ENCODE data around the gene MRPL57. TPM values are rescaled to one million over a fixed set of nuclear protein-coding genes. Genes with fewer than 3 reads are reported as not detected.
"Not testable (repeated sequence)": the region's sequence is repeated elsewhere in the genome, so short reads cannot be mapped to it uniquely, and the experiment has no call there.

The MRPL57 gene
- total RNA-seq, 1 donor from 2014 or later, result 26.5 TPM

GRCh38 chr13:21176982-21177284 lies 475 bp downstream of the MRPL57 start:
- TF ChIP-seq, protein P1, sequence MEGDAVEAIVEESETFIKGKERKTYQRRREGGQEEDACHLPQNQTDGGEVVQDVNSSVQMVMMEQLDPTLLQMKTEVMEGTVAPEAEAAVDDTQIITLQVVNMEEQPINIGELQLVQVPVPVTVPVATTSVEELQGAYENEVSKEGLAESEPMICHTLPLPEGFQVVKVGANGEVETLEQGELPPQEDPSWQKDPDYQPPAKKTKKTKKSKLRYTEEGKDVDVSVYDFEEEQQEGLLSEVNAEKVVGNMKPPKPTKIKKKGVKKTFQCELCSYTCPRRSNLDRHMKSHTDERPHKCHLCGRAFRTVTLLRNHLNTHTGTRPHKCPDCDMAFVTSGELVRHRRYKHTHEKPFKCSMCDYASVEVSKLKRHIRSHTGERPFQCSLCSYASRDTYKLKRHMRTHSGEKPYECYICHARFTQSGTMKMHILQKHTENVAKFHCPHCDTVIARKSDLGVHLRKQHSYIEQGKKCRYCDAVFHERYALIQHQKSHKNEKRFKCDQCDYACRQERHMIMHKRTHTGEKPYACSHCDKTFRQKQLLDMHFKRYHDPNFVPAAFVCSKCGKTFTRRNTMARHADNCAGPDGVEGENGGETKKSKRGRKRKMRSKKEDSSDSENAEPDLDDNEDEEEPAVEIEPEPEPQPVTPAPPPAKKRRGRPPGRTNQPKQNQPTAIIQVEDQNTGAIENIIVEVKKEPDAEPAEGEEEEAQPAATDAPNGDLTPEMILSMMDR (IDR thresholded peaks at IDR 0.05; ENCODE audit: insufficient read depth, low read length, poor library complexity, severe bottlenecking), result no peak
- DNase-seq (ENCODE audit: low read depth), result no peak
- no peaks in the 10 kb centered on the region for H3K27me3 ChIP-seq (ENCODE audit: control insufficient read depth, insufficient read depth, low read length)
- no peaks in the 10 kb centered on the region for H3K36me3 ChIP-seq (ENCODE audit: control insufficient read depth, insufficient read depth, low read length)
- H3K4me3 ChIP-seq (ENCODE audit: low read depth, low read length), result peak overlapping the region; percentile 85

DNA sequence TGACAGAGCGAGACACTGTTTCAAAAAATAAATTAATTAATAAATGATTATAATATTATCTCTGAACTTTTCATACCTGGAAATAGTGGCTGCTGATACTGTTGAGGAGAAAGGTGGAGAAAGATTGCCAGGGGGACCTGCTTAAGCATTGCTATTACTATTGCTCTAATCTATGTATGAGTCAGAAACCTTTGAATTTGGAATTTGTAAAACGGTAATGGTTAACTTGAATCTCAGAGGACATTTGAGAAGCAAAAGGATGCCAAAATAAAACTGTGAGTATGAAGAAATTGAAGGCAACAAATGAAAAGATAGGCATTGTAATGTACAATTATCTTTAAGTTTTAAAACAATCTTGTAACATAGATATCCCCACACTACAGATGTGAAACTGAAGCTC lies 5.2 kb downstream of the MRPL57 start:
- TF ChIP-seq, protein P1 (IDR thresholded peaks at IDR 0.05; ENCODE audit: insufficient read depth, low read length, poor library complexity, severe bottlenecking), result no peak
- H3K36me3 ChIP-seq (ENCODE audit: control insufficient read depth, insufficient read depth, low read length), result no peaks in the 10 kb centered on the region
- no peak overlapping the region for H3K4me3 ChIP-seq (ENCODE audit: low read depth, low read length)
- no peaks in the 10 kb centered on the region for H3K27me3 ChIP-seq (ENCODE audit: control insufficient read depth, insufficient read depth, low read length)
- DNase-seq (ENCODE audit: low read depth), result no peak

- not testable (repeated sequence) for H3K36me3 ChIP-seq (ENCODE audit: control insufficient read depth, insufficient read depth, low read length); H3K27me3 ChIP-seq (ENCODE audit: control insufficient read depth, insufficient read depth, low read length); H3K4me3 ChIP-seq (ENCODE audit: low read depth, low read length); DNase-seq (ENCODE audit: low read depth)
Observed at GRCh38 chr13:21186410-21186809, 10.0 kb downstream of the MRPL57 start.

- not testable (repeated sequence) for DNase-seq (ENCODE audit: low read depth); H3K27me3 ChIP-seq (ENCODE audit: control insufficient read depth, insufficient read depth, low read length); H3K36me3 ChIP-seq (ENCODE audit: control insufficient read depth, insufficient read depth, low read length); H3K4me3 ChIP-seq (ENCODE audit: low read depth, low read length)
Observed at GRCh38 chr13:21194756-21195155, 18.3 kb downstream of the MRPL57 start.

GRCh38 chr13:21197606-21198225 lies 21.3 kb downstream of the MRPL57 start:
- H3K27me3 ChIP-seq (ENCODE audit: control insufficient read depth, insufficient read depth, low read length); H3K36me3 ChIP-seq (ENCODE audit: control insufficient read depth, insufficient read depth, low read length); H3K4me3 ChIP-seq (ENCODE audit: low read depth, low read length); DNase-seq (ENCODE audit: low read depth): not testable (repeated sequence)

GRCh38 chr13:21198391-21198790 lies 21.9 kb downstream of the MRPL57 start:
- not testable (repeated sequence) for H3K27me3 ChIP-seq (ENCODE audit: control insufficient read depth, insufficient read depth, low read length); H3K4me3 ChIP-seq (ENCODE audit: low read depth, low read length); H3K36me3 ChIP-seq (ENCODE audit: control insufficient read depth, insufficient read depth, low read length); DNase-seq (ENCODE audit: low read depth)

DNA sequence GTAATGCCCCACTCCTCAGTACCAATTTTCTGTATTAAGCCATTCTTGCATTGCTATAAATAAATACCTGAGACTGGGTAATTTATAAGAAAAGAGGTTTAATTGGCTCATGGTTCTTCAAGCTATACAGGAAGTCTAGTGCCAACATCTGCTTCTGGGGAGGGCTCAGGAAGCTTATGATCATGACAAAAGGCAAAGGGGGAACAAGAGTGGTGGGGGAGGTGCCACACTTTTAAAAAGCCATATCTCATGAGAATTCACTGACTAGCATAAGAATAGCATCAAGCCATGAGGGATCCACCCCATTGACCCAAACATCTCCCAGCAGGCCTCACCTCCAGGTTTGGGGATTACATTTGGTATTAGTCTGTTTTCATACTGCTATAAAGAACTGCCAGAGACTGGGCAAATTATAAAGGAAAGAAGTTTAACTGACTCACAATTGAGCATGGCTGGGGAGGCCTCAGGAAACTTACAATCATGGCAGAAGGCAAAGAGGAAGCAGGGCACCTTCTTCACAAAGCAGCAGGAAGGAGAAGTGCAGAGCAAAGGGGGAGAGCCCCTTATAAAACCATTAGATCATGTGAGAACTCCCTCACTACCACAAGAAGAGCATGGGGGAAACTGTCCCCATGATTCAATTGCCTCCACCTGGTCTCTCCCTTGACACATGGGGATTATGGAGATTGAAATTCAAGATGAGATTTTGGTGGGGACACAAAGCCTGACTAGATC lies 25.2 kb downstream of the MRPL57 start:
- H3K27me3 ChIP-seq (ENCODE audit: control insufficient read depth, insufficient read depth, low read length); H3K4me3 ChIP-seq (ENCODE audit: low read depth, low read length); DNase-seq (ENCODE audit: low read depth); H3K36me3 ChIP-seq (ENCODE audit: control insufficient read depth, insufficient read depth, low read length): not testable (repeated sequence)

DNA sequence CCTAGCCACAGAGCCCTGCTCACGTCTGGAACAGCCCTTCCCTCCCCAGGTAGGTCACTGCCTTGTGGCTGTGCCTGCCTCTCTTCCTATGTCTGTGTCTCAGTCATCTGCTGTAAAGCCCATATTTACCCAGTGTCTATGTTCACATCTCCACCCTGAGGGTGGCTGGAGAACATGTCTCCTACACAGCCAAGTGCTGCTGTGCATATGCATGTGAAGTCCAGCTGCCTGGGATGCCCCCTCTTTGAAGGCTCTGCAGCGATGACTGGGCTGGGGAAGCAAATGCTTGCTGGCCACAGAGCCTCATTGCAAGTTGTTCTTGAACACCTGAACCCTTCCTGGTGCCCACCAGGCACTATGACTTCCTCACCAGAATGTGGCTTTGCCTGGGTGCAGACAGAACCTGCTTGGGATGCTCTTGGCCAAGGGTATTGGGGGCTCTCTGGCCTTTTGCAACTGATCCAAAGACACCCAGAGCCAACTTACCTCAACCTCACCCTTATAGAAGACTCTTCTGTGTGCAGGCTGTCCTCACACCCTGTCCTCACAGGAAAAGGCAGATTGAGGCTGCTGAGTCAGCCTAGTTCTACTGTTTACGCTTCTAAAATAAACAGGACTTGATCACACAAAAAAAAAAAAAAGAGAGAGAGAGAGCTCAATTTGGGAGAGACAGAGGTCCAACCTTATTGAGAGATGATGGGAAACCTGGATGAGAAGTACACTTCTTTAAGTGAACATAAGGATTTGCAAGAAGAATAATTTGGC lies 26.5 kb downstream of the MRPL57 start:
- Histone ChIP-seq H3K27me3 (ENCODE audit: control insufficient read depth, insufficient read depth, low read length) (no peaks in the 10 kb centered on the region), H3K4me3 (ENCODE audit: low read depth, low read length) (no peak overlapping the region), H3K36me3 (ENCODE audit: control insufficient read depth, insufficient read depth, low read length) (no peaks in the 10 kb centered on the region)
- DNase-seq (ENCODE audit: low read depth), result no peak
- TF ChIP-seq, protein P1 (IDR thresholded peaks at IDR 0.05; ENCODE audit: insufficient read depth, low read length, poor library complexity, severe bottlenecking), result no peak

Measured in kidney epithelial cell (primary cell).